Kidney (tissue), 14 donors: ENCODE data around the gene ATP6V0E1. TPM values are rescaled to one million over a fixed set of nuclear protein-coding genes. Genes with fewer than 3 reads are reported as not detected.

Experiments
- DNase-seq, 5 donors: peaks; one replicate each; pipeline ENCODE4 v3.0.0-alpha.2; 2013 to 2020
- FAIRE-seq: peaks from 2 replicates; lab custom pipeline; 2012; peaks lifted over from hg19 to GRCh38; lab: Jason Lieb, UNC
- H3K27ac ChIP-seq, 2 donors: one replicate each; pipeline ENCODE4 v1.7.0; 2013; ENCODE audit warnings: low read depth in 2 of 2, low read length in 2 of 2, inconsistent platforms in 1 of 2
- H3K27me3 ChIP-seq: one replicate; pipeline ENCODE4 v1.7.1; 2013; ENCODE audit warnings: low read length, inconsistent platforms; ENCODE audit not compliant: control insufficient read depth, insufficient read depth
- H3K36me3 ChIP-seq, 3 donors: one replicate each; pipeline versions ENCODE4 v1.7.0 to v1.7.1; 2013; ENCODE audit warnings: low read length in 3 of 3, control low read depth in 1 of 3, inconsistent platforms in 1 of 3; ENCODE audit not compliant: insufficient read depth in 3 of 3, control insufficient read depth in 2 of 3
- H3K4me1 ChIP-seq, 3 donors: one replicate each; pipeline versions ENCODE4 v1.7.0 to v1.7.1; 2013; ENCODE audit warnings: low read length in 3 of 3, inconsistent platforms in 1 of 3, low read depth in 1 of 3; ENCODE audit not compliant: control insufficient read depth in 2 of 3, insufficient read depth in 2 of 3
- H3K4me3 ChIP-seq, 3 donors: one replicate each; pipeline versions ENCODE4 v1.7.0 to v1.8.1; 2013; ENCODE audit warnings: low read length in 3 of 3, control low read depth in 1 of 3, inconsistent platforms in 1 of 3
- H3K9ac ChIP-seq, 3 donors: one replicate each; pipeline versions ENCODE4 v1.7.0 to v1.7.1; 2013; ENCODE audit warnings: low read length in 3 of 3, control low read depth in 1 of 3, inconsistent platforms in 1 of 3
- H3K9me3 ChIP-seq, 3 donors: one replicate each; pipeline versions ENCODE4 v1.7.0 to v1.7.1; 2013; ENCODE audit warnings: low read length in 3 of 3, control low read depth in 1 of 3, inconsistent platforms in 1 of 3; ENCODE audit not compliant: control insufficient read depth in 2 of 3, insufficient read depth in 1 of 3
- CTCF ChIP-seq: IDR thresholded peaks from 3 replicates; pipeline ENCODE4 v1.5.1; 2012; ENCODE audit warnings: mild to moderate bottlenecking, moderate library complexity, borderline replicate concordance; ENCODE audit not compliant: insufficient read depth; ENCODE audit errors: extremely low read depth
- intact Hi-C: fragments of 100-400 bp; cut with DNase I; formaldehyde crosslinking; loops from one replicate; pipeline ENCODE4 v1.11.1; 2022
- polyA plus RNA-seq: library from polyadenylated mRNA; stranded (reverse); fragments of 350-450 nt; fragmentation: Illumina TruSeq; extraction: RNeasy Lipid Tissue Mini Kit (QIAGEN cat#74804); gene quantifications from one replicate; pipeline ENCODE4 v1.2.3, GENCODE V29; 2014; ENCODE audit warnings: low read depth, low replicate concordance; ENCODE audit not compliant: insufficient read depth
- total RNA-seq: library from RNA; stranded (reverse); fragmentation: NEBNext Ultra II Directional; extraction: Animal tissue kit (Norgen Biotek cat#: 25700); gene quantifications from one replicate; pipeline ENCODE4 v1.2.1, GENCODE V29; 2021
- donor health status: control.
- donor health status: control.
- donor health status: control.
- donor health status: control.
- donor health status: control.
- donor health status: DM: yes; HTN: yes; CAD: no.
- donor health status: Normal renal cell carcinoma (clear cell type).

Gene ATP6V0E1
- total and polyA plus RNA-seq, 2 donors from 2014 or later = 352 to 804 TPM

- peaks cover 0 to 6% (median 0%) of the 10 kb centered on the region in 3 donors for H3K4me1 ChIP-seq
- H3K4me3 ChIP-seq = no peak overlapping the region
- FAIRE-seq = no peak
- no peaks in the 10 kb centered on the region for H3K9me3 ChIP-seq
- no peak for TF ChIP-seq CTCF
- no peaks in the 10 kb centered on the region for H3K36me3 ChIP-seq
- no peak for DNase-seq
- H3K27ac ChIP-seq = no peak overlapping the region
- H3K9ac ChIP-seq = no peak overlapping the region
- no peaks in the 10 kb centered on the region for H3K27me3 ChIP-seq
- intact Hi-C loops = no loop called here
Measured at GRCh38 chr5:173051746-173052145, 68.2 kb downstream of the ATP6V0E1 start.

- H3K4me3 ChIP-seq = no peak overlapping the region
- TF ChIP-seq CTCF = no peak
- no peak for FAIRE-seq
- intact Hi-C loops = no loop called here
- no peaks in the 10 kb centered on the region for H3K36me3 ChIP-seq
- H3K9me3 ChIP-seq = no peaks in the 10 kb centered on the region
- no peaks in the 10 kb centered on the region for H3K27me3 ChIP-seq
- H3K4me1 ChIP-seq = peaks cover 0 to 7% (median 0%) of the 10 kb centered on the region in 3 donors
- DNase-seq = no peak
- H3K9ac ChIP-seq = no peak overlapping the region
- H3K27ac ChIP-seq = no peak overlapping the region
Measured at GRCh38 chr5:173053041-173053440, 69.5 kb downstream of the ATP6V0E1 start.

GRCh38 chr5:173055042-173055721 lies 71.6 kb downstream of the ATP6V0E1 start:
- intact Hi-C loops = no loop called here
- Histone ChIP-seq H3K9me3 (no peaks in the 10 kb centered on the region), H3K4me1 (peaks cover 0 to 9% (median 2%) of the 10 kb centered on the region in 3 donors), H3K4me3 (peak overlapping the region; percentile 64 to 96 (median 93)), H3K27ac (no peak overlapping the region), H3K27me3 (no peaks in the 10 kb centered on the region), H3K36me3 (peaks cover 0 to 6% (median 0%) of the 10 kb centered on the region in 3 donors), H3K9ac (peak overlapping the region in 2 of 3 donors; percentile 84 to 85)
- DNase-seq (no peak), FAIRE-seq (no peak)
- no peak for TF ChIP-seq CTCF
